Ishikawa (cell line): ENCODE results near the gene KLC3.

Experiments used
- CEBPB ChIP-seq: IDR thresholded peaks from 2 replicates; pipeline ENCODE4 v1.6.1; 2012
- CREB1 ChIP-seq: IDR thresholded peaks from 2 replicates; pipeline ENCODE4 v1.6.1; 2012; ENCODE audit warnings: low read depth
- EGR1 ChIP-seq: IDR thresholded peaks from 2 replicates; pipeline ENCODE4 v1.6.1; 2012
- EP300 ChIP-seq: IDR thresholded peaks from 2 replicates; pipeline ENCODE4 v1.6.1; 2012; ENCODE audit warnings: borderline replicate concordance
- FOXM1 ChIP-seq: IDR thresholded peaks from 2 replicates; pipeline ENCODE4 v1.6.1; 2012; ENCODE audit warnings: low read depth, borderline replicate concordance
- NFIC ChIP-seq: IDR thresholded peaks from 2 replicates; pipeline ENCODE4 v1.6.1; 2012
- RAD21 ChIP-seq: IDR thresholded peaks from 2 replicates; pipeline ENCODE4 v1.6.1; 2012; ENCODE audit warnings: low read depth
- TAF1 ChIP-seq: IDR thresholded peaks from 2 replicates; pipeline ENCODE4 v1.6.1; 2012; ENCODE audit warnings: low read depth, mild to moderate bottlenecking
- TCF12 ChIP-seq: IDR thresholded peaks from 2 replicates; pipeline ENCODE4 v1.6.1; 2012; ENCODE audit warnings: low read depth
- TEAD4 ChIP-seq: IDR thresholded peaks from 2 replicates; pipeline ENCODE4 v1.6.1; 2012
- YY1 ChIP-seq: IDR thresholded peaks from 2 replicates; pipeline ENCODE4 v1.6.1; 2012; ENCODE audit warnings: low read depth
- ZBTB7A ChIP-seq: IDR thresholded peaks from 2 replicates; pipeline ENCODE4 v1.6.1; 2012; ENCODE audit warnings: low read depth
- TF ChIP-seq, protein P1 (sequence below): IDR thresholded peaks from 2 replicates; pipeline ENCODE4 v1.6.1; 2012
- TF ChIP-seq, protein P2 (sequence below): IDR thresholded peaks from 2 replicates; pipeline ENCODE4 v1.6.1; 2012
- TF ChIP-seq, protein P3 (sequence below): IDR thresholded peaks from 2 replicates; pipeline ENCODE4 v1.6.1; 2012; ENCODE audit warnings: low read depth, mild to moderate bottlenecking

The KLC3 gene

DNA sequence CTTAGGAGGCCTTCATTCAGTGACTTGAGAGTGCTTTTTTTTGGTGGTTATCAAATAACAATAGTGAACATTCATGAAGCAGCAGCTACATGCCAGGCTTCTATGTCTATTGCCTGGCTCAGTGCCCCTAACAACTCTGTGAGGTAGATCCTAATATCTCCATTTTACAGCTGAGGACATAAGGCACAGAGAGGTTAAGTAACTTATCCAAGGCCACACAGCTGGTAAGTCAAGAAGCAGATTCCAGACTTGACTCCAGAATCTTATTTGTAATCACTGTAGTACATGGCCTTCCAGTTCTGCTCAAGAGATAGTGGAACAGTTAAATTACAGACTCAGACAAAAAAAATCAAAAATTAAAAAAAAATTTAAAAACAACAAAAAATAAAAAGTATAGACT, 44.7 kb upstream of the KLC3 start:
- TF ChIP-seq, protein P1, sequence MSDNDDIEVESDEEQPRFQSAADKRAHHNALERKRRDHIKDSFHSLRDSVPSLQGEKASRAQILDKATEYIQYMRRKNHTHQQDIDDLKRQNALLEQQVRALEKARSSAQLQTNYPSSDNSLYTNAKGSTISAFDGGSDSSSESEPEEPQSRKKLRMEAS, result no peak
- TF ChIP-seq TAF1, result no peak

DNA sequence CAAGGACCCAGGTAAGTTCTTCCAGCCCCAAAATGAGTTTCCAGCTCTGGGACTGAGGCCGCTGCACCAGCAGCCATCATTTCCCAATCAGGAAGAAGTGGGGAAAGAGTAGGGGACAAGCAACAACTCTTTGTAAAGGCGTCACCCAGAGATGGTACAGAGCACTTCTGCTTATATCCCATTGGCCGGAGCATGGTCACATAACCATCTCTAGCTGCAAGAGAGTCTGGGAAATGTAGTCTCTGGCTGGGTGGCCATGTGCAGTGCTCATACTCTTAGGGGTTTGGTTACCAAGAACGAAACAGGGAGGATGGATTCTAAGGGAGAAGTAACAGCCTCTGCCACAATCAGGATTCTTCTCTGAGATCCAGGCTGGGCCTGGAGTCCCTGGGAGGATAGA, 44.2 kb upstream of the KLC3 start:
- TF ChIP-seq NFIC (no peak), YY1 (no peak), ZBTB7A (no peak), TCF12 (no peak)
- TF ChIP-seq, protein P2, sequence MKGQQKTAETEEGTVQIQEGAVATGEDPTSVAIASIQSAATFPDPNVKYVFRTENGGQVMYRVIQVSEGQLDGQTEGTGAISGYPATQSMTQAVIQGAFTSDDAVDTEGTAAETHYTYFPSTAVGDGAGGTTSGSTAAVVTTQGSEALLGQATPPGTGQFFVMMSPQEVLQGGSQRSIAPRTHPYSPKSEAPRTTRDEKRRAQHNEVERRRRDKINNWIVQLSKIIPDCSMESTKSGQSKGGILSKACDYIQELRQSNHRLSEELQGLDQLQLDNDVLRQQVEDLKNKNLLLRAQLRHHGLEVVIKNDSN, result no peak

DNA sequence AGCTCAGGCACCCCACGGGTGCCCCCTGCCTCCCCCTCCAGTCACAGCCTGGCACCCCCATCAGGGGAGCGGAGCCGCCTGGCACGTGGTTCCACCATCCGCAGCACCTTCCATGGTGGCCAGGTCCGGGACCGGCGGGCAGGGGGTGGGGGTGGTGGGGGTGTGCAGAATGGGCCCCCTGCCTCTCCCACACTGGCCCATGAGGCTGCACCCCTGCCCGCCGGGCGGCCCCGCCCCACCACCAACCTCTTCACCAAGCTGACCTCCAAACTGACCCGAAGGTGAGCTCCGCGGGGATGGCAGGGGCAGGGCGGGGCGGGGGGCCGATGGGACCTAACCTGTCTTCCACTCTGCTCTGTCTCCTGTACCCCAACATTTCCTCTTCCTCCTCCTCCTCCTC, 42.9 kb upstream of the KLC3 start:
- TF ChIP-seq EP300, result no peak
- TF ChIP-seq CEBPB, result no peak
- TF ChIP-seq, protein P2, result no peak
- no peak for TF ChIP-seq CREB1
- TF ChIP-seq, protein P1, result no peak
- TF ChIP-seq YY1, result no peak
- TF ChIP-seq, protein P3, sequence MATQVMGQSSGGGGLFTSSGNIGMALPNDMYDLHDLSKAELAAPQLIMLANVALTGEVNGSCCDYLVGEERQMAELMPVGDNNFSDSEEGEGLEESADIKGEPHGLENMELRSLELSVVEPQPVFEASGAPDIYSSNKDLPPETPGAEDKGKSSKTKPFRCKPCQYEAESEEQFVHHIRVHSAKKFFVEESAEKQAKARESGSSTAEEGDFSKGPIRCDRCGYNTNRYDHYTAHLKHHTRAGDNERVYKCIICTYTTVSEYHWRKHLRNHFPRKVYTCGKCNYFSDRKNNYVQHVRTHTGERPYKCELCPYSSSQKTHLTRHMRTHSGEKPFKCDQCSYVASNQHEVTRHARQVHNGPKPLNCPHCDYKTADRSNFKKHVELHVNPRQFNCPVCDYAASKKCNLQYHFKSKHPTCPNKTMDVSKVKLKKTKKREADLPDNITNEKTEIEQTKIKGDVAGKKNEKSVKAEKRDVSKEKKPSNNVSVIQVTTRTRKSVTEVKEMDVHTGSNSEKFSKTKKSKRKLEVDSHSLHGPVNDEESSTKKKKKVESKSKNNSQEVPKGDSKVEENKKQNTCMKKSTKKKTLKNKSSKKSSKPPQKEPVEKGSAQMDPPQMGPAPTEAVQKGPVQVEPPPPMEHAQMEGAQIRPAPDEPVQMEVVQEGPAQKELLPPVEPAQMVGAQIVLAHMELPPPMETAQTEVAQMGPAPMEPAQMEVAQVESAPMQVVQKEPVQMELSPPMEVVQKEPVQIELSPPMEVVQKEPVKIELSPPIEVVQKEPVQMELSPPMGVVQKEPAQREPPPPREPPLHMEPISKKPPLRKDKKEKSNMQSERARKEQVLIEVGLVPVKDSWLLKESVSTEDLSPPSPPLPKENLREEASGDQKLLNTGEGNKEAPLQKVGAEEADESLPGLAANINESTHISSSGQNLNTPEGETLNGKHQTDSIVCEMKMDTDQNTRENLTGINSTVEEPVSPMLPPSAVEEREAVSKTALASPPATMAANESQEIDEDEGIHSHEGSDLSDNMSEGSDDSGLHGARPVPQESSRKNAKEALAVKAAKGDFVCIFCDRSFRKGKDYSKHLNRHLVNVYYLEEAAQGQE, result no peak
- TF ChIP-seq FOXM1, result no peak
- no peak for TF ChIP-seq EGR1
- no peak for TF ChIP-seq RAD21
- TF ChIP-seq TEAD4, result no peak
- TF ChIP-seq TAF1, result no peak

DNA sequence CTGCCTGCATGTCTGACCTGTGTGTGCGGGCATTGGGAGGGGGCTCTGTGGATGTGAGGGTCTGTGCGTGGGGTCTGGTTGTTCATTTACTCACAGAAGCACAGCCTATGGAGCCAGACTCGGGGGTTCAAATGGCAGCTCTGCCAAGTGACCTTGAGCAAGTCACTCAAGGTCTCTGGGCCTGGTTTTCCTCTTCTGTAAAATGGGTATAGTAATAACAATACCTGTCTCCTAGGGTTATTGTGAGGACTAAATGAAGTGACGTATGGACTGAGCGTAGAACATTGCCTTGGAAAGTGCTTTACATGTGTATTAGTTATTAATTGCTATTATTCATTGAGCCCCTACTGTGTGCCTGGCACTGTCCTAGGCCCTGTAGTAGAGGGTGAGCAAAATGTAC, 42.3 kb upstream of the KLC3 start:
- no peak for TF ChIP-seq TEAD4
- TF ChIP-seq, protein P3, result no peak
- no peak for TF ChIP-seq FOXM1
- no peak for TF ChIP-seq CREB1
- TF ChIP-seq YY1, result no peak
- TF ChIP-seq EGR1, result no peak
- no peak for TF ChIP-seq ZBTB7A
- no peak for TF ChIP-seq NFIC
- TF ChIP-seq, protein P2, result no peak
- TF ChIP-seq, protein P1, result no peak
- no peak for TF ChIP-seq CEBPB
- TF ChIP-seq TAF1, result no peak
- no peak for TF ChIP-seq TCF12

DNA sequence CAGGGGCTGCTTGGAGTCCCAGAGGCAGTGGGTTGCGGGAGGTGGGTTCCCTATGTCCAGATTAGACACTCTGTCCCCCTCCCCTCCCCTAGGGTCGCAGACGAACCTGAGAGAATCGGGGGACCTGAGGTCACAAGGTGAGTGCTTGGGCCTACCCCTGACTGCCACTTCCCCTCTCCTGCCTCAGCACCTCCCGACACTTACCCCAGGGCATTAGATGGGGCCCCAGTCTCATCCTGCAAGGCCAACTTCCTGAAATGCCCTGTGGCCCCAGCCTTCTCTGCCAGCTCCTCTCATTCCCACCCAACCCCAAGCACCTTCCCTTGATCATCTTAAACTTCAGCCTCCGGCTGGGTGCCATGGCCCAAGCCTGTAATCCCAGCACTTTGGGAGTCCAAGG, 40.8 kb upstream of the KLC3 start:
- TF ChIP-seq RAD21 (no peak), CEBPB (no peak), ZBTB7A (no peak), TEAD4 (no peak), TAF1 (no peak), NFIC (no peak), CREB1 (no peak)
- TF ChIP-seq, protein P1, result no peak
- TF ChIP-seq, protein P3, result no peak
